VCaP (cell line): Measurements from ENCODE around the gene FBXO8.

Experiments
- H3K27ac ChIP-seq: fragments of 450-650 bp; 2 replicates; pipeline ENCODE4 v1.5.1; 2017
- CTCF ChIP-seq: fragments of 450-650 bp; conservative IDR thresholded peaks from 2 replicates; pipeline ENCODE4 v1.5.1; 2017; ENCODE audit warnings: mild to moderate bottlenecking, moderate library complexity

FBXO8 gene, protein sequence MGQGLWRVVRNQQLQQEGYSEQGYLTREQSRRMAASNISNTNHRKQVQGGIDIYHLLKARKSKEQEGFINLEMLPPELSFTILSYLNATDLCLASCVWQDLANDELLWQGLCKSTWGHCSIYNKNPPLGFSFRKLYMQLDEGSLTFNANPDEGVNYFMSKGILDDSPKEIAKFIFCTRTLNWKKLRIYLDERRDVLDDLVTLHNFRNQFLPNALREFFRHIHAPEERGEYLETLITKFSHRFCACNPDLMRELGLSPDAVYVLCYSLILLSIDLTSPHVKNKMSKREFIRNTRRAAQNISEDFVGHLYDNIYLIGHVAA

GRCh38 chr4:174283507-174284471 lies at the start of gene FBXO8, which contains the start of gene CEP44:
TSS of gene FBXO8 (minus strand) at chr4:174283667. CDS start at chr4:174263092, 20,575 bp downstream.
TSS of gene CEP44 (plus strand) at chr4:174283911. CDS start at chr4:174299122, 15,211 bp downstream.
- TF ChIP-seq CTCF, result no peak
- peak within 1 kb of the TSS; percentile 99 for H3K27ac ChIP-seq

GRCh38 chr4:174332741-174333493 lies 49.5 kb upstream of the FBXO8 start:
- TF ChIP-seq CTCF, result no peak
- H3K27ac ChIP-seq, result no peak overlapping the region

DNA sequence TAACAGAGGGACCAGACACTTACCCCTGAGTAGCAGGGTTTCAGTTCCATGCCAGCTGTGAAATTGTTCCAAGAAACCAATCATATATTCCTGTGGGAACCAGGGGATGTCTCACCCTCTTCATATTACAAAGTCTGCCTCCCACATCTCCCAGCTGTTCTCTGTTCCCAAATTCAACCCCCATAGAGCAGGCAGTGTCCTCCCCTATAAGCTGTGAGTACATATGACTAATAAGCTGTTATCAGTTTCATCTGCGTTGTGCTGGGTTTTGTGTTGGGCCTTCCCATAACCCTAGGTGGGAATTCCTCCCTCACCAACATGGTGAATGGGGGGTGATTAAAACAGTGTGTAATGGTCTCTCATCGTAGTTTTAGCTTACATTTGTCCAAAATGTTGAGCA lies 41.3 kb upstream of the FBXO8 start:
- no peak overlapping the region for H3K27ac ChIP-seq
- no peak for TF ChIP-seq CTCF

DNA sequence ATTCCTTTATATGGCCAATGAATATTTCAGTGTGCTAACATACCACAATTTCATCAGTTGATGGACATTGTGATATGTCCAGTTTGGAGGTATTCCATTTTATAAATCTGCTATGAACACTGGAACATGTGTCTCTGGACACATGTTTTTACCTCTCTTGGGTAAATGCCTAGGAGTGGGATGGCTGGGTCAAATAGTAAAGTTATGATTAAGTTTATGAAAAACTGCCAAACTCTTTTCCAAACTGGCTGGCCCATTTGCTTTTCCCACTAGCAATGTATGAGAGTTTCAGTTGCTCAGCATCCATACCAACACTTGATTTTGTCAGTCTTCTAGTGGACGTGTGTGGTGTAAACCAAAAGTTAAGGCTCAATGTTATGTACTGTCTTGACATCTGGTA lies 40.8 kb upstream of the FBXO8 start:
- TF ChIP-seq CTCF, result no peak
- no peak overlapping the region for H3K27ac ChIP-seq

DNA sequence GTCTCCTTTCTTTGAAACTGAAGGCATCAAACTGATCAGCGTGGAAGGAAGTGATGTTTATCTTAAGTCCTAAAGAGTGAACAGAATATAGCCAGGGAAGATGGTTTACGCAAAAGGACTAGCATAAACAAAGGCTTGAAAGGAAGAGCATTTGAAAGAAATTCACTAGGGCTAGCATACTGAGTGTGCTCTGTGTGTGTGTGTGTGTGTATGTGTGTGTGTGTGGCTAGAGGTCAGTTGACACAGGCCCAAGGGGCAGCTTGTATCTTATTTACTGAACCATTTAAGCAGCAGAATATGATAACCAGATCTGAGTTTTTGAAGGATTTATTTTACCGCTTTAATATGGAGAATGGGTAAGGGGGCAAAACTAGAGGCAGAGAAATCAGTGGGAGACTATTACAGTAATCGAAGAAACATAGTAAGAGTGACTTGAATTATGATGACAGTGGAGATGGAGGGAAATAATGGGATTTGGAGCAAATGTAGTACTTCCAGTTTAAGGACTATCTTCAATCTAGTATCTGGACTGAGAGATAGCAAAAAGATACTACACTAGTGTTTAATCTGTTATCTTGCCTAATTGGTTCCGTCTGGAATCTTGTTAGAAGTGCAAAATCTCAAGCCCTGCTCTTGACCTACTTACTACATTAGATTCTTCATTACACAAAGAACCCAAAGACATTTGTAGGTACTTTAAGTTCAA lies 37.2 kb upstream of the FBXO8 start:
- TF ChIP-seq CTCF, result no peak
- H3K27ac ChIP-seq, result no peak overlapping the region

- H3K27ac ChIP-seq, result no peak overlapping the region
- TF ChIP-seq CTCF, result peak; percentile 97
These were observed 35.6 kb upstream of the FBXO8 start for GRCh38 chr4:174318829-174319764.
